ENCODE data around the gene ARSG. TPM values are rescaled to one million over a fixed set of nuclear protein-coding genes. Genes with fewer than 3 reads are reported as not detected.
A peak's percentile ranks its signal among the peaks of the same experiment; 100 is the strongest.

ARSG gene
- total RNA-seq, 1 donor from 2014 or later: 19.4 TPM

DNA sequence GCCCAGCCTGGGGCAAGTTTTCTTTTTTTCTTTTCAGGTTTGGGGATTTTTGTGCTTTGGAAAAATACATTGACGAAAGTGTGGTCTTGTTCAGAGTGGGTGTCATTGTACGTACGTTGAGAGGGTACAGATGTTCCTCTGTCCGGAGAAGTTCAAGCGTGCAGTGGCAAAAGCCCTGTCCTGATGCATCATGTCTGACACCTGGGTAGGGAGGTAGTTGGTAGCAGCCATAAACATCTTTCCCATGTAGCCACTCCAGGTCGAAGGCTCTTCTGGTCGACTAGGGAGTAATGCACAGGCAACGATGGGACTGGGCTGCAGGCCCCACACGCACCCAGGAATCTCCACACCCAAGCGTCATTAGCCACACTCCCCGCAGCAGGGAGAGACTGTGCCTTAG lies 138.6 kb downstream of the ARSG start:
- DNase-seq (ENCODE audit: low spot score): peak; percentile 26

DNA sequence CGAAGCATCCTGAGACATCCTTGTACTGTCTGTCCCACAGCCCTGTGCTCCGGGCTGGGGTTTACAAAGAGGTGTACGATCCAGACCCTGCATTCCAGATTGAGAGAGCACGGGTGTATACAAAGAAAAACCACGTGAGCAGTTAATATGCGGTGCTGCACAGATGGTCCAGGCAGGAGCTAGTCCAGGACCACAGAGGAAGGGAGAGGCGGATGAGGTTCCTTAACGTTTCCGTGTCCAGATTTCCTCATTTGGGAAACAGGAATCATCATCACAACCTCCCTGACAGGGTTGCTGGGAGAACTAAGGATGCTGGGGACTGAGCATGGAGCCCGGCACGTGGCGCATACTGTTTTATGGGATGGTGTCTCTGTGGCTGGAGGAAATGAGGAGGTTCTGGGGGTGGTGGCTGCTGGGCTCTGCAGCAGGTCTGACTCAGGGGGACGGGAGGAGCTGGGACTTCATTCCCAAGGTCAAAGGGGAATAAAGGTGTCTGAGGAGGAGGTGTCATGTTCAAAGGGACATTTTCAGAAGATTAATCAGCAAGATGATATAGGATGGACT lies 139.8 kb downstream of the ARSG start:
- peak; percentile 29 for DNase-seq (ENCODE audit: low spot score)

DNA sequence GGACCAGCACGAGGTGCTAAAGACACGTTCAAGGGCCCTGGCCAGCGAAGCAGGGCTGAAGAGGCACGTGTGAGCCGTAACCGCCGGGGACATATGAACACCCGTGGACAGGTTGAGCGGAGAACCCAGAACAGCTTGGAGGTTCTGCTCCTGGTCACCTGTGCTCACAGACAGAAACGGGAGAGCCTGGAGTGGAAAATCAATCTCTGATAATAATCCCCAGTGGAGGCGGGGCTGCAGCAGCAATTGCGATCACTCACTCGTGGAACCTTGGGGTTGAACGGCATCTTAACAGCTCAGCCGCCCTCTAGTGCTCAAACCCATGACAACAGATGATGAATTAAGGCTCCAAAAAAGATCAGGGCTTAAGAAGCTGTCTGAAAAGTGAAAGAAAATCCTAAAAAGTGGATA lies 140.4 kb downstream of the ARSG start:
- DNase-seq (ENCODE audit: low spot score): peak; percentile 38

- DNase-seq (ENCODE audit: low spot score): peak; percentile 27
Observed at GRCh38 chr17:68432086-68432864, 141.0 kb downstream of the ARSG start.

DNA sequence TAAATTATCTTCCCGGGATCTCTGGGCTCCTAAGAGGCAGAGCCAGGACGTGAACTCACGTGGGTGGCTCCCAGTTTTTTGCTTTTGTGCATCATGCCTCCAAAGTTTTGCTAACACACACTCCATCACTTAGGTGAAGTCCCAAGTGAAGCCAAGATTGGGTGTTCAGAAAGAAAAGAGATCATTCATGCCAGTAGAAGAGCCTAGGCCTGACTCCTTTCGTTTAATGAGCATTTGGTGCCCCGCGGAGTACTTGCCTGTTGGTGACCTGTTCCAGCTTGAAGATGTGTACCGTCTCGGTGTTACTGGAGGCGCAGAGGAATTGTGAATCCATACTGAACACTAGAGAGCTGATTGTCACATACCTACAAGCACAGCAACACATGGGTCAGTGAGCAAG lies 141.9 kb downstream of the ARSG start:
- peak; percentile 12 for DNase-seq (ENCODE audit: low spot score)

GRCh38 chr17:68433911-68434508 lies 142.7 kb downstream of the ARSG start:
- DNase-seq (ENCODE audit: low spot score): peak; percentile 18

- DNase-seq (ENCODE audit: low spot score): peak; percentile 25
Observed at GRCh38 chr17:68435361-68435760, 144.1 kb downstream of the ARSG start.

DNA sequence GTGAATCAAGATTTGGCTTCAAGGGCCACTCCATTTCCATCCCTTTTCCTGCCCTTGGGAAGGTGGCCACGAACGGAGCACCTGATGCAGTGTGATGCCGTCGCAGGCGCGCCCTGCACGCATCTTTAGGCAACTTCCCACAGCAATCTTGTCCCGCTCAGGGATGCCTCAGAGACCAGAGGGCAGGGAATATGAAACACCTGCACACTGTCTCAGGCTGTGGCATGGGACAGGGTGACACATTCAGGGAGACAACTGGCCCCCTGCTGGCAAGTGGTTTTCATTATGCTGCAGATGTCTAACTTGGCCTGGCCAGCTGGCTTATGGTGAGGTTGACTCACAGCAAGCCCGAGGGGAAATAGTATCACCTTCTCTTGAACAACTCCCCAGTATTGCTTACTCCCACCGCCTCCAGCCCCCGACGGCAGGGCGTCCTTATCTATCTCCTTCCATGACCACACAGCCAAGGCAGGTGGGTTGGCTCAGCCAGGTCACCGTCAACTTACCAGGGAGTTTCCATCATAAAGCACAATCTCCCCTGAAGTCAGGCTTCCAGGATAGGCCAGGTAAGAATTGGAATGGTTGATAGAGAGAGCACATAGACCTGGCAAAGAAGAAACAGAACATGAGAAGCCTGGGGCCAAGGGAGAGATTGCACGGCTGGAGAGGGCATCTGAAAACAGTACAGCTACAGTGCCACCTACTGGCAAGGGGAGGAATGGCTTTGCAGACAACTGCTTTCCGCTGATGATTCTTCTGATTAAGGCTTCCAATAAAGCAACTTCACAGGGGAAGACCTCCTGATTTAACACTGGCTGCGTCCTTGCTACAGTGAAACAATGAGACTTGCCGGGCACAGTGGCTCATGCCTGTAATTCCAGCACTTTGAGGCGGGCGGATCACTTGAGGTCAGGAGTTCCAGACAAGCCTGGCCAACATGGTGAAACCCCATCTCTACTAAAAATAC lies 144.9 kb downstream of the ARSG start:
- DNase-seq (ENCODE audit: low spot score): peak; percentile 82

GRCh38 chr17:68437979-68438822 lies 146.9 kb downstream of the ARSG start:
- no peak for DNase-seq (ENCODE audit: low spot score)

DNA sequence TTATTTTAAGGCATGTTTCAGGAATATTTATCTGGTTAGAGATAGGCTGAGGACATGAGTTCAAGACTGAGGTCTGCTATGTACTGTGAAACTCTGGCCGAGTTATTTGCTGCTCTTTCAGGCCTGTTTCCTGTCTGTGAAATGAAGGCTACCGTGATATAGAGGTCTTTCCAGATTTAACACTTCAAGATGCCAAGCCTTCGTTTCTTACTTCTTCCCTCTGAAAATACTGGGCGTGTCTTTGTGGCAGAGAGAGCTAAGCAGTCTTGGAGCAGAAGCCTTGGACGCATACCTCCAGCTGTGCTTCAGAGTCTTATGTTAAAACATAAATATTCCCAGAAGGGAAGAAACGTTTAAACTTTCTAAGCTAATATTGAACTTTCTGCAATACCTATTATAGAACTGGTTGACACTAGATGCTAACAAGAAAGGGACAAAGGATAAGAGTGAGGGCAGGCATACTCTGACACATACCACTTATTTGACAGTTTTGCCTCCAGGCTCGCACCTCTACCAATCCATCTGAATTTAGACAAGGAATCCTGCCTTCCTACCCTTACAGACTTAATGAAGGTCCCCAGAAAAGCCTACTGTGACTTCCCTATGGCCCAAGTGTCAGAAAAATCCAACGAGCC lies 148.5 kb downstream of the ARSG start:
- no peak for DNase-seq (ENCODE audit: low spot score)

- no peak for DNase-seq (ENCODE audit: low spot score)
Observed at GRCh38 chr17:68440526-68440925, 149.2 kb downstream of the ARSG start.

DNA sequence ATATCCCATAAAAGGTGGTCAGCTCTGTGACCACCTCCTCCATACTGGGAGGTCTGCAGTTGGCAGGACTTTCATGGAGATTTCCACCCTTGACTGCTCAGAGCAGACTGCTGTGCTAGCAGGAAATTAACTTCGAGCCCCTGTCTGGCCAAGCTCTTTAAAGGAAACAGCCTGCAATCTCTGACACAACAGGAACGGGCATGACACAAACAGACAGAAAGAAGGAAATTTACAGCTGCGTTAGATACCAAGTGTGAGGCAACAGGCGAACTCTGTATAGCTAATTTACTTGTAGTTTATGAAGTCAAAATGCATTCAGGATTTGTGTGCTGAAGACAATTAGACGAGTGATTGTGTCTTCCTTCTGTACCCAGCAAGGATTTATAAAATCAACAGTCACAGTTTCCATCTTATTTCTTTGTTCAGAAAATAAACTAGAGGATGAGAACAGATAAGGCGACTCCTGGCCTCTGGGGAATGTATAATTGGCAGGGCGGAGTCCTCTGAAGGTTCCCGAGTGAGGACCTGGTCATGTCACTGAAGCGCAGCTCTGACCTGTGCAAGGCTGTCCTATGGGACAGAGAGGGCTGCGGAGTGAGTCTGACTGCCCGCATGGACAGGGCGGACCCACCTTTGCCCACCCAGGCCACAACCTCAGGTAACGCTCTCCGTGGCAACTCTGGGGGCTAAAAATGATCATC lies 149.9 kb downstream of the ARSG start:
- no peak for DNase-seq (ENCODE audit: low spot score)

GRCh38 chr17:68443972-68444464 lies 152.7 kb downstream of the ARSG start:
- DNase-seq (ENCODE audit: low spot score): no peak

- no peak for DNase-seq (ENCODE audit: low spot score)
Observed at GRCh38 chr17:68445671-68446070, 154.4 kb downstream of the ARSG start.

- DNase-seq (ENCODE audit: low spot score): no peak
Observed at GRCh38 chr17:68446626-68447041, 155.3 kb downstream of the ARSG start.

GRCh38 chr17:68449021-68449739 lies 157.9 kb downstream of the ARSG start:
- DNase-seq (ENCODE audit: low spot score): no peak

GRCh38 chr17:68450391-68450790 lies 159.1 kb downstream of the ARSG start:
- DNase-seq (ENCODE audit: low spot score): no peak

DNA sequence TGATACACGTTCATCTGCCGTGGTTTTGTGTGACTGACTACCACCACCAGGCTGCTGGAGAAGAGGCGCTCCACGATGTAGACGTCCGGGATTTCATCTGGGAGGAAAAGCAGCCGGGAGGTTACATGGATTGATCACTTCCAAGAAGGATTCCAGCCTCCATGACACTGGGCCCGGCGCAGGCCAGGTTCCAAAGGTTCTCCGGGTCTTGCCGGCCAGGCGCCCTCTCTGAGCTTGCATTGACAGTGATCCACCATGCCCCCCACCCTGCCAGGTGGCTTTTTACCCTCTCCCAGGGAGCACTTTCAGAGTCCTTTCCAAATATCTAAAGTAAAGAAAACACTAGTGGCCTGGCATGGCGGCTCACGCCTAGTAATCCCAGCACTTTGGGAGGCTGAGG lies 159.5 kb downstream of the ARSG start:
- DNase-seq (ENCODE audit: low spot score): no peak

Measured in ureter (tissue), 1 donor.